GM23248 (cell line): ENCODE results near the gene RUVBL2. TPM values are rescaled to one million over a fixed set of nuclear protein-coding genes. Genes with fewer than 3 reads are reported as not detected.

Experiments
- DNase-seq: peaks from one replicate; pipeline ENCODE4 v3.0.0-alpha.2; 2015
- H2AFZ ChIP-seq: fragments of 200-600 bp; sonication (generic); 2 replicates; pipeline ENCODE4 v1.6.1; 2016; ENCODE audit warnings: antibody characterized with exemption
- H3F3A ChIP-seq: fragments of 200-600 bp; sonication (generic); 2 replicates; pipeline ENCODE4 v1.6.1; 2016; ENCODE audit warnings: mild to moderate bottlenecking, antibody characterized with exemption, mixed run types; ENCODE audit not compliant: insufficient read depth
- H3K27ac ChIP-seq: fragments of 200-600 bp; sonication (generic); 2 replicates; pipeline ENCODE4 v1.5.1; 2016; ENCODE audit warnings: mild to moderate bottlenecking
- H3K27me3 ChIP-seq: fragments of 200-600 bp; sonication (generic); replicated peaks from 2 replicates; pipeline ENCODE4 v1.6.1; 2016; ENCODE audit warnings: mild to moderate bottlenecking; ENCODE audit not compliant: insufficient read depth
- H3K36me3 ChIP-seq: fragments of 200-600 bp; sonication (generic); 2 replicates; pipeline ENCODE4 v1.6.1; 2016; ENCODE audit warnings: low read depth, mild to moderate bottlenecking
- H3K4me1 ChIP-seq: fragments of 200-600 bp; sonication (generic); 2 replicates; pipeline ENCODE4 v1.6.1; 2016; ENCODE audit warnings: mild to moderate bottlenecking; ENCODE audit not compliant: insufficient read depth
- H3K4me2 ChIP-seq: fragments of 200-600 bp; sonication (generic); one replicate; pipeline ENCODE4 v1.6.1; 2016; ENCODE audit warnings: mild to moderate bottlenecking; ENCODE audit not compliant: unreplicated experiment
- H3K4me3 ChIP-seq: fragments of 200-600 bp; sonication (generic); 2 replicates; pipeline ENCODE4 v1.5.1; 2016; ENCODE audit warnings: mild to moderate bottlenecking
- H3K79me2 ChIP-seq: fragments of 200-600 bp; sonication (generic); 2 replicates; pipeline ENCODE4 v1.6.1; 2016; ENCODE audit warnings: mild to moderate bottlenecking; ENCODE audit not compliant: insufficient read depth
- H3K9ac ChIP-seq: fragments of 200-600 bp; sonication (generic); 2 replicates; pipeline ENCODE4 v1.6.1; 2016; ENCODE audit warnings: mild to moderate bottlenecking
- H3K9me2 ChIP-seq: fragments of 200-600 bp; sonication (generic); 2 replicates; pipeline ENCODE4 v1.6.1; 2016; ENCODE audit warnings: mixed run types, mild to moderate bottlenecking, moderate library complexity; ENCODE audit not compliant: insufficient read depth
- H3K9me3 ChIP-seq: fragments of 200-600 bp; sonication (generic); one replicate; pipeline ENCODE4 v1.6.1; 2017; ENCODE audit warnings: low read depth
- H4K20me1 ChIP-seq: fragments of 200-600 bp; sonication (generic); 2 replicates; pipeline ENCODE4 v1.6.0; 2016; ENCODE audit not compliant: insufficient read depth
- EZH2 ChIP-seq: fragments of 200-600 bp; sonication (generic); IDR thresholded peaks from 2 replicates; pipeline ENCODE4 v1.6.1; 2018; ENCODE audit warnings: antibody characterized with exemption, mild to moderate bottlenecking; ENCODE audit not compliant: insufficient read depth, poor library complexity, severe bottlenecking
- EZH2phosphoT487 ChIP-seq: fragments of 200-600 bp; sonication (generic); IDR thresholded peaks from 2 replicates; pipeline ENCODE4 v1.6.1; 2018; ENCODE audit warnings: antibody characterized with exemption, moderate library complexity, mild to moderate bottlenecking, low read depth; ENCODE audit not compliant: insufficient read depth
- WGBS, 2 experiments: methylation state at CpG; one replicate each; pipeline ENCODE4 v1.1.6; 2015 to 2017; ENCODE audit warnings: low lambda C conversion rate in 2 of 2, low coverage in 1 of 2; ENCODE audit errors: missing lambda C conversion rate in 2 of 2; 5-methylcytosine and 5-hydroxymethylcytosine counted together
- in situ Hi-C: fragments of 300-500 bp; cut with MboI; formaldehyde crosslinking; loops from 2 replicates; pipeline ENCODE4 v1.15.0; 2020
- polyA plus RNA-seq: library from polyadenylated mRNA; unstranded; fragments of >200 nt; fragmentation: Nextera tagmentation; extraction: Ambion mirVana; gene quantifications from 2 replicates; pipeline ENCODE4 v1.2.1, GENCODE V29; 2016
- total RNA-seq: library from RNA; depleted of rRNA; stranded (reverse); fragments of >200 nt; shearing (Covaris generic); gene quantifications from 2 replicates; pipeline ENCODE4 v1.2.3, GENCODE V29; 2014; rRNA removed

The RUVBL2 gene
- total RNA-seq (177 TPM in 2 replicates), polyA plus RNA-seq (129 and 130 TPM in 2 replicates)

GRCh38 chr19:48993175-48994034 is at the start of gene RUVBL2, which contains the start of gene GYS1:
Gene RUVBL2, plus strand, starts transcription at chr19:48993887. Its CDS starts 25 bp downstream, at chr19:48993912.
Gene GYS1, minus strand, starts transcription at chr19:48993309. Its CDS starts 197 bp downstream, at chr19:48993112.
- Histone ChIP-seq H3F3A (0 out of 2 replicates have a peak, but pooled peaks cover 2% of the 10 kb centered on the region), H4K20me1 (0 out of 2 replicates have a peak, but pooled peaks cover 4% of the 10 kb centered on the region), H3K4me1 (peaks cover 17% of the 10 kb centered on the region; the same call in 1 of the 2 replicates), H3K36me3 (peaks cover 3% of the 10 kb centered on the region; the same call in 1 of the 2 replicates), H3K9me2 (no peaks in the 10 kb centered on the region), H3K27ac (peak within 1 kb of the TSS; percentile 96), H2AFZ (peak within 1 kb of the TSS; percentile 65), H3K4me3 (peak within 1 kb of the TSS; percentile 97), H3K27me3 (no peaks in the 10 kb centered on the region), H3K9ac (peak within 1 kb of the TSS; percentile 99), H3K79me2 (peaks cover 94% of the 10 kb centered on the region), H3K9me3 (no peaks in the 10 kb centered on the region), H3K4me2 (peak within 1 kb of the TSS; percentile 92)
- TF ChIP-seq EZH2, result no peak
- no peak for TF ChIP-seq EZH2phosphoT487
- peak; percentile 100 for DNase-seq
- in situ Hi-C loops, result no loop called here
- 1 to 2% methylated on average over 51 to 55 of the region's 56 CpGs for WGBS, 2 experiments

GRCh38 chr19:48945415-48945814 is 48.3 kb upstream of the RUVBL2 start:
- Histone ChIP-seq H3K27me3 (no peaks in the 10 kb centered on the region), H3K4me2 (no peak overlapping the region), H3K79me2 (no peaks in the 10 kb centered on the region), H3K4me1 (no peaks in the 10 kb centered on the region), H3K36me3 (no peaks in the 10 kb centered on the region), H3K4me3 (no peak overlapping the region), H2AFZ (no peak overlapping the region), H3K9me2 (no peaks in the 10 kb centered on the region), H3K27ac (no peak overlapping the region), H3F3A (no peaks in the 10 kb centered on the region), H3K9ac (no peak overlapping the region), H3K9me3 (no peaks in the 10 kb centered on the region), H4K20me1 (no peaks in the 10 kb centered on the region)
- 68 to 76% methylated on average over 4 to 5 of the region's 5 CpGs for WGBS, 2 experiments
- TF ChIP-seq EZH2phosphoT487 (no peak), EZH2 (no peak)
- peak; percentile 18 for DNase-seq
- in situ Hi-C loops, result no loop called here

GRCh38 chr19:48945817-48946216 is 47.9 kb upstream of the RUVBL2 start:
- no peak for TF ChIP-seq EZH2phosphoT487
- TF ChIP-seq EZH2, result no peak
- no peak for DNase-seq
- H3K4me1 ChIP-seq, result no peaks in the 10 kb centered on the region
- H3K27ac ChIP-seq, result no peak overlapping the region
- H3K4me2 ChIP-seq, result no peak overlapping the region
- no peaks in the 10 kb centered on the region for H3K79me2 ChIP-seq
- no peaks in the 10 kb centered on the region for H3K9me3 ChIP-seq
- no peaks in the 10 kb centered on the region for H3F3A ChIP-seq
- H3K36me3 ChIP-seq, result no peaks in the 10 kb centered on the region
- no peaks in the 10 kb centered on the region for H4K20me1 ChIP-seq
- in situ Hi-C loops, result no loop called here
- 32 to 37% methylated on average over 2 of the region's 2 CpGs for WGBS, 2 experiments
- H3K9ac ChIP-seq, result no peak overlapping the region
- H3K4me3 ChIP-seq, result no peak overlapping the region
- no peak overlapping the region for H2AFZ ChIP-seq
- no peaks in the 10 kb centered on the region for H3K27me3 ChIP-seq
- no peaks in the 10 kb centered on the region for H3K9me2 ChIP-seq

GRCh38 chr19:48946463-48947257 is 47.0 kb upstream of the RUVBL2 start:
- TF ChIP-seq EZH2phosphoT487 (no peak), EZH2 (no peak)

More at GRCh38 chr19:48946463-48947257, 47.0 kb upstream of the RUVBL2 start:
- no peaks in the 10 kb centered on the region for H3K9me3 ChIP-seq
- H3K27ac ChIP-seq, result no peak overlapping the region
- WGBS, 2 experiments, result 46 to 60% methylated on average over 8 to 9 of the region's 9 CpGs
- no peaks in the 10 kb centered on the region for H3K36me3 ChIP-seq
- no peaks in the 10 kb centered on the region for H3F3A ChIP-seq
- H2AFZ ChIP-seq, result no peak overlapping the region
- H3K79me2 ChIP-seq, result no peaks in the 10 kb centered on the region
- DNase-seq, result no peak
- H3K4me3 ChIP-seq, result no peak overlapping the region
- no peak overlapping the region for H3K9ac ChIP-seq
- no peak overlapping the region for H3K4me2 ChIP-seq
- no peaks in the 10 kb centered on the region for H3K4me1 ChIP-seq
- no peaks in the 10 kb centered on the region for H3K9me2 ChIP-seq
- H4K20me1 ChIP-seq, result no peaks in the 10 kb centered on the region
- in situ Hi-C loops, result no loop called here
- no peaks in the 10 kb centered on the region for H3K27me3 ChIP-seq
